ENCODE measurements around the gene EPHA6.

EPHA6 gene

GRCh38 chr3:97658668-97659285, 844.4 kb downstream of the EPHA6 start:
- no peak for DNase-seq

- no peak for DNase-seq
These were observed 847.9 kb downstream of the EPHA6 start for GRCh38 chr3:97662264-97662663.

GRCh38 chr3:97662762-97663161, 848.4 kb downstream of the EPHA6 start:
- DNase-seq, result no peak

- DNase-seq, result no peak
These were observed 851.5 kb downstream of the EPHA6 start for GRCh38 chr3:97665896-97666295.

GRCh38 chr3:97670952-97671351, 856.6 kb downstream of the EPHA6 start:
- no peak for DNase-seq

- DNase-seq, result no peak
These were observed 859.1 kb downstream of the EPHA6 start for GRCh38 chr3:97673357-97673997.

GRCh38 chr3:97674461-97674860, 860.1 kb downstream of the EPHA6 start:
- DNase-seq, result no peak

- DNase-seq, result no peak
These were observed 865.8 kb downstream of the EPHA6 start for GRCh38 chr3:97680210-97680609.

- no peak for DNase-seq
These were observed 866.3 kb downstream of the EPHA6 start for GRCh38 chr3:97680696-97681095.

- DNase-seq, result no peak
These were observed 870.1 kb downstream of the EPHA6 start for GRCh38 chr3:97684490-97684889.

GRCh38 chr3:97686258-97686657, 871.9 kb downstream of the EPHA6 start:
- no peak for DNase-seq

- no peak for DNase-seq
These were observed 873.3 kb downstream of the EPHA6 start for GRCh38 chr3:97687734-97688133.

GRCh38 chr3:97689111-97689510, 874.7 kb downstream of the EPHA6 start:
- DNase-seq, result no peak

- no peak for DNase-seq
These were observed 875.6 kb downstream of the EPHA6 start for GRCh38 chr3:97689962-97690361.

GRCh38 chr3:97691354-97691753, 877.0 kb downstream of the EPHA6 start:
- DNase-seq, result no peak

GRCh38 chr3:97692389-97692788, 878.0 kb downstream of the EPHA6 start:
- no peak for DNase-seq

GRCh38 chr3:97692831-97693230, 878.4 kb downstream of the EPHA6 start:
- no peak for DNase-seq

GRCh38 chr3:97694876-97695275, 880.5 kb downstream of the EPHA6 start:
- no peak for DNase-seq

- no peak for DNase-seq
These were observed 884.3 kb downstream of the EPHA6 start for GRCh38 chr3:97698691-97699090.

- no peak for DNase-seq
These were observed 885.5 kb downstream of the EPHA6 start for GRCh38 chr3:97699889-97700288.

GRCh38 chr3:97705764-97706163, 891.4 kb downstream of the EPHA6 start:
- DNase-seq, result no peak

GRCh38 chr3:97706226-97706625, 891.8 kb downstream of the EPHA6 start:
- DNase-seq, result no peak

GRCh38 chr3:97711654-97712053, 897.3 kb downstream of the EPHA6 start:
- DNase-seq, result no peak

GRCh38 chr3:97712919-97713318, 898.5 kb downstream of the EPHA6 start:
- DNase-seq, result no peak

GRCh38 chr3:97713634-97714033, 899.2 kb downstream of the EPHA6 start:
- DNase-seq, result no peak
